ENCODE results near the gene GRAMD4. TPM values are rescaled to one million over a fixed set of nuclear protein-coding genes. Genes with fewer than 3 reads are reported as not detected.

Gene GRAMD4
- total RNA-seq, 4 donors from 2014 or later: 146 to 981 (median 258) TPM

DNA sequence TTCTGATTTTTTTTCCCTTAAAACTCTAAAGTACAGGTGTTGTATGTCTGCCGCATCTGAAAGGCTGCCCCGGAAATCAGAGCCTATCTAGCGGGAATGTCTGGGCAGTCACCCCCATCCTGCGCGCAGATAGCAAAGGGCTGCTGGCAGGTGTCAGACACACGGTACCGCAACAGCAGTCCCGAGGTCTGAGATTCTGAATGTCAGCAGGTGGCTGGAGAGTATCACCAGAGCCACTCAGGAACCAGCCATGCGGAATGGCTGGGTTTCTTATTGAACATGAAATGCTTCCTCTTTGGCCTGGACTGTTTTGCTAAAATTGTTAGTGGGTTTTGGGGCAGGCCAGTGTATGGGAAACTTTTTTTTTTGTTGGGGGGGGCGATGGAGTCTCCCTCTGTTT is 64.5 kb downstream of the GRAMD4 start:
- no peaks in the 10 kb centered on the region for H3K9me3 ChIP-seq
- in situ Hi-C loops (cut with MboI; ENCODE audit: low pct_ligation_motif_present in 1 of 4, low pct_unique_long_range_greater_than_20kb in 1 of 4, low sequenced_read_pairs in 3 of 4) (no loop called here), intact Hi-C loops (cut with DNase I; ENCODE audit: low total_unique reads) (no loop called here)
- peak overlapping the region; percentile 78 to 83 (median 81) for H3K27ac ChIP-seq
- no peak overlapping the region for H3K4me3 ChIP-seq
- peaks cover 0 to 1% (median under 1%) of the 10 kb centered on the region in 4 donors for H3K36me3 ChIP-seq
- no peaks in the 10 kb centered on the region for H3K27me3 ChIP-seq
- 26 to 44% methylated on average over 8 to 10 of the region's 10 CpGs for WGBS, 2 donors (ENCODE audit: low coverage in 1 of 2)
- TF ChIP-seq POLR2A (IDR thresholded peaks at IDR 0.05) (no peak), EP300 (IDR thresholded peaks at IDR 0.05; ENCODE audit: low read depth) (no peak), POLR2AphosphoS5 (IDR thresholded peaks at IDR 0.05) (no peak)
- TF ChIP-seq, protein P1, sequence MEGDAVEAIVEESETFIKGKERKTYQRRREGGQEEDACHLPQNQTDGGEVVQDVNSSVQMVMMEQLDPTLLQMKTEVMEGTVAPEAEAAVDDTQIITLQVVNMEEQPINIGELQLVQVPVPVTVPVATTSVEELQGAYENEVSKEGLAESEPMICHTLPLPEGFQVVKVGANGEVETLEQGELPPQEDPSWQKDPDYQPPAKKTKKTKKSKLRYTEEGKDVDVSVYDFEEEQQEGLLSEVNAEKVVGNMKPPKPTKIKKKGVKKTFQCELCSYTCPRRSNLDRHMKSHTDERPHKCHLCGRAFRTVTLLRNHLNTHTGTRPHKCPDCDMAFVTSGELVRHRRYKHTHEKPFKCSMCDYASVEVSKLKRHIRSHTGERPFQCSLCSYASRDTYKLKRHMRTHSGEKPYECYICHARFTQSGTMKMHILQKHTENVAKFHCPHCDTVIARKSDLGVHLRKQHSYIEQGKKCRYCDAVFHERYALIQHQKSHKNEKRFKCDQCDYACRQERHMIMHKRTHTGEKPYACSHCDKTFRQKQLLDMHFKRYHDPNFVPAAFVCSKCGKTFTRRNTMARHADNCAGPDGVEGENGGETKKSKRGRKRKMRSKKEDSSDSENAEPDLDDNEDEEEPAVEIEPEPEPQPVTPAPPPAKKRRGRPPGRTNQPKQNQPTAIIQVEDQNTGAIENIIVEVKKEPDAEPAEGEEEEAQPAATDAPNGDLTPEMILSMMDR (IDR thresholded peaks at IDR 0.05): no peak
- H3K4me1 ChIP-seq: peaks cover 23 to 57% (median 30%) of the 10 kb centered on the region in 4 donors
- peak; percentile 36 for DNase-seq

DNA sequence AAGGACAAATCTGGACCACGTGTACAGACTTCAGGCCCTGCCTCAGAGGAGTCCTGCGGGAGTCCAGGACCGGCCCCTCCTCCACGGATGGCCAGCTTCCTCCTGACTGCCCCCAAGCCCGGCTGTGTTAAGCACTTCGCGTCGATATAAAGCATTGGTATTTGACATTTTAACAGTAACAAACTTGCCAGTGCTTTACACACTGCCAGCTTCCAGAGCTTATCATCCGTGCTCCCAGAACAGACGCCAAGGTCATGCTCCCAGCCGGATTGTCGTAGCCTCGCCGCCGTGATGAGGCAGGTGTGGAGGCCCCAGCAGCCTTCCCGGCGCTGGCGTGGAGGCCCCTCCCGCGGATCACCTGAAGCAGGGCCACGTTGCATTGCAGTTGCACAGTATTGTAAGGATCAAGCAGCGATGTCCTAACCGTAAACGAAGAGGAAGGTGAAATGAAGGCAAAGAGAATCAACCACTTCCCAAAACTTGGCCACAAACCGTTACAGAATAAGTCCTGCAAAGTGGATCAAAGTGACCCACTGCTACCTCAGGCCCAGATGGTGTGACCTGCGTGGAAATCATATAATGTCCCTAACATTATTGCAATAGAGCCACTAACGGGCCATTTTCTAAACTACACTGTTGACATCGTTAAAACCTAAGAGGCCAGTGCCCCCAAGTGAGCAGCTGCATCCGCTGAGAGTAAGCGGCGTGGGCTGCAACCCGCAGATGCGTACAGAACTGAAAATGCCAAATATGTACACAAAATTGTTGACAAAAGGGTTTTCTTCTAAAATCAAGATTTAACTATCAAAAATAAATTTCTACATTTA is 66.2 kb downstream of the GRAMD4 start:
- 63% methylated on average over 30 of the region's 33 CpGs; no CpG with 5 or more reads in 1 of the 2 donors for WGBS, 2 donors (ENCODE audit: low coverage in 1 of 2)
- H3K4me3 ChIP-seq: no peak overlapping the region
- H3K9me3 ChIP-seq: no peaks in the 10 kb centered on the region
- H3K36me3 ChIP-seq: peaks cover 0 to 18% (median 6%) of the 10 kb centered on the region in 4 donors
- in situ Hi-C loops (cut with MboI; ENCODE audit: low pct_ligation_motif_present in 1 of 4, low pct_unique_long_range_greater_than_20kb in 1 of 4, low sequenced_read_pairs in 3 of 4): no loop called here
- intact Hi-C loops (cut with DNase I; ENCODE audit: low total_unique reads): no loop called here
- no peaks in the 10 kb centered on the region for H3K27me3 ChIP-seq
- TF ChIP-seq, protein P1 (IDR thresholded peaks at IDR 0.05): no peak
- TF ChIP-seq POLR2A (IDR thresholded peaks at IDR 0.05) (no peak), POLR2AphosphoS5 (IDR thresholded peaks at IDR 0.05) (no peak), EP300 (IDR thresholded peaks at IDR 0.05; ENCODE audit: low read depth) (no peak)
- H3K27ac ChIP-seq: peak overlapping the region; percentile 78 to 83 (median 81)
- H3K4me1 ChIP-seq: peaks cover 23 to 58% (median 30%) of the 10 kb centered on the region in 4 donors
- DNase-seq: no peak

GRCh38 chr22:46687048-46687444 is 66.9 kb downstream of the GRAMD4 start:
- peaks cover 23 to 58% (median 30%) of the 10 kb centered on the region in 4 donors for H3K4me1 ChIP-seq
- 72 to 89% methylated on average over 4 to 14 of the region's 15 CpGs for WGBS, 2 donors (ENCODE audit: low coverage in 1 of 2)
- no peak for DNase-seq
- intact Hi-C loops (cut with DNase I; ENCODE audit: low total_unique reads) (no loop called here), in situ Hi-C loops (cut with MboI; ENCODE audit: low pct_ligation_motif_present in 1 of 4, low pct_unique_long_range_greater_than_20kb in 1 of 4, low sequenced_read_pairs in 3 of 4) (no loop called here)
- H3K36me3 ChIP-seq: peaks cover 0 to 23% (median 6%) of the 10 kb centered on the region in 4 donors
- H3K27ac ChIP-seq: peak overlapping the region in 2 of 4 donors; percentile 81
- H3K4me3 ChIP-seq: no peak overlapping the region
- no peaks in the 10 kb centered on the region for H3K9me3 ChIP-seq
- TF ChIP-seq POLR2A (IDR thresholded peaks at IDR 0.05) (no peak), POLR2AphosphoS5 (IDR thresholded peaks at IDR 0.05) (no peak)
- TF ChIP-seq, protein P1 (IDR thresholded peaks at IDR 0.05): no peak
- H3K27me3 ChIP-seq: no peaks in the 10 kb centered on the region

GRCh38 chr22:46687460-46687859 is 67.3 kb downstream of the GRAMD4 start:
- DNase-seq: no peak
- Histone ChIP-seq H3K27ac (no peak overlapping the region), H3K4me3 (no peak overlapping the region), H3K4me1 (peaks cover 23 to 58% (median 30%) of the 10 kb centered on the region in 4 donors), H3K9me3 (no peaks in the 10 kb centered on the region), H3K36me3 (peaks cover 0 to 24% (median 6%) of the 10 kb centered on the region in 4 donors), H3K27me3 (no peaks in the 10 kb centered on the region)
- in situ Hi-C loops (cut with MboI; ENCODE audit: low pct_ligation_motif_present in 1 of 4, low pct_unique_long_range_greater_than_20kb in 1 of 4, low sequenced_read_pairs in 3 of 4): no loop called here
- TF ChIP-seq, protein P1 (IDR thresholded peaks at IDR 0.05): no peak
- TF ChIP-seq POLR2A (IDR thresholded peaks at IDR 0.05) (no peak), EP300 (IDR thresholded peaks at IDR 0.05; ENCODE audit: low read depth) (no peak), POLR2AphosphoS5 (IDR thresholded peaks at IDR 0.05) (no peak)
- intact Hi-C loops (cut with DNase I; ENCODE audit: low total_unique reads): no loop called here
- WGBS, 2 donors (ENCODE audit: low coverage in 1 of 2): 94% methylated on average over 15 of the region's 15 CpGs; no CpG with 5 or more reads in 1 of the 2 donors

Measured in transverse colon (tissue), 4 donors.